Type B pancreatic cell (in vitro differentiated cells): ENCODE measurements around the gene GPC5. TPM values are rescaled to one million over a fixed set of nuclear protein-coding genes. Genes with fewer than 3 reads are reported as not detected.

Experiments used
- DNase-seq: peaks from one replicate; pipeline ENCODE4 v3.0.0; 2021; ENCODE audit warnings: mixed read lengths; ENCODE audit not compliant: unreplicated experiment; ENCODE audit errors: extremely low spot score
- H3K27ac Mint-ChIP-seq: 2 replicates; pipeline ENCODE4 v1.8.0; 2021; ENCODE audit warnings: mild to moderate bottlenecking, mixed read lengths
- H3K27me3 Mint-ChIP-seq: 2 replicates; pipeline ENCODE4 v1.8.0; 2021; ENCODE audit warnings: mixed read lengths
- H3K36me3 Mint-ChIP-seq: 2 replicates; pipeline ENCODE4 v1.8.0; 2021; ENCODE audit warnings: mixed read lengths
- H3K4me1 Mint-ChIP-seq: one replicate; pipeline ENCODE4 v1.8.0; 2021; ENCODE audit warnings: mixed read lengths; ENCODE audit not compliant: unreplicated experiment
- H3K4me3 Mint-ChIP-seq: 2 replicates; pipeline ENCODE4 v1.8.0; 2021; ENCODE audit warnings: mild to moderate bottlenecking, mixed read lengths
- H3K9me3 Mint-ChIP-seq: 2 replicates; pipeline ENCODE4 v1.8.0; 2021; ENCODE audit warnings: mixed read lengths
- total RNA-seq: library from RNA; stranded (reverse); gene quantifications from 2 replicates; pipeline ENCODE4 v1.2.1, GENCODE V29; 2021; ENCODE audit warnings: low replicate concordance
- TF ChIP-seq, protein P1 (sequence below): fragments of 200-600 bp; sonication (generic); conservative IDR thresholded peaks from 2 replicates; pipeline ENCODE4 v1.5.0; 2021; ENCODE audit warnings: antibody characterized with exemption, mild to moderate bottlenecking

Gene GPC5
- total RNA-seq, 1 donor from 2014 or later: 2.8 TPM

- H3K27me3 Mint-ChIP-seq: no peaks in the 10 kb centered on the region
- no peaks in the 10 kb centered on the region for H3K9me3 Mint-ChIP-seq
- DNase-seq: no peak
- peaks cover 68% of the 10 kb centered on the region for H3K36me3 Mint-ChIP-seq
- TF ChIP-seq, protein P1, sequence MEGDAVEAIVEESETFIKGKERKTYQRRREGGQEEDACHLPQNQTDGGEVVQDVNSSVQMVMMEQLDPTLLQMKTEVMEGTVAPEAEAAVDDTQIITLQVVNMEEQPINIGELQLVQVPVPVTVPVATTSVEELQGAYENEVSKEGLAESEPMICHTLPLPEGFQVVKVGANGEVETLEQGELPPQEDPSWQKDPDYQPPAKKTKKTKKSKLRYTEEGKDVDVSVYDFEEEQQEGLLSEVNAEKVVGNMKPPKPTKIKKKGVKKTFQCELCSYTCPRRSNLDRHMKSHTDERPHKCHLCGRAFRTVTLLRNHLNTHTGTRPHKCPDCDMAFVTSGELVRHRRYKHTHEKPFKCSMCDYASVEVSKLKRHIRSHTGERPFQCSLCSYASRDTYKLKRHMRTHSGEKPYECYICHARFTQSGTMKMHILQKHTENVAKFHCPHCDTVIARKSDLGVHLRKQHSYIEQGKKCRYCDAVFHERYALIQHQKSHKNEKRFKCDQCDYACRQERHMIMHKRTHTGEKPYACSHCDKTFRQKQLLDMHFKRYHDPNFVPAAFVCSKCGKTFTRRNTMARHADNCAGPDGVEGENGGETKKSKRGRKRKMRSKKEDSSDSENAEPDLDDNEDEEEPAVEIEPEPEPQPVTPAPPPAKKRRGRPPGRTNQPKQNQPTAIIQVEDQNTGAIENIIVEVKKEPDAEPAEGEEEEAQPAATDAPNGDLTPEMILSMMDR: no peak
- no peak overlapping the region for H3K27ac Mint-ChIP-seq
- peak overlapping the region; percentile 26 for H3K4me3 Mint-ChIP-seq
- peaks cover 61% of the 10 kb centered on the region for H3K4me1 Mint-ChIP-seq
Observed at GRCh38 chr13:91353494-91353893, 44.9 kb upstream of the GPC5 start.

DNA sequence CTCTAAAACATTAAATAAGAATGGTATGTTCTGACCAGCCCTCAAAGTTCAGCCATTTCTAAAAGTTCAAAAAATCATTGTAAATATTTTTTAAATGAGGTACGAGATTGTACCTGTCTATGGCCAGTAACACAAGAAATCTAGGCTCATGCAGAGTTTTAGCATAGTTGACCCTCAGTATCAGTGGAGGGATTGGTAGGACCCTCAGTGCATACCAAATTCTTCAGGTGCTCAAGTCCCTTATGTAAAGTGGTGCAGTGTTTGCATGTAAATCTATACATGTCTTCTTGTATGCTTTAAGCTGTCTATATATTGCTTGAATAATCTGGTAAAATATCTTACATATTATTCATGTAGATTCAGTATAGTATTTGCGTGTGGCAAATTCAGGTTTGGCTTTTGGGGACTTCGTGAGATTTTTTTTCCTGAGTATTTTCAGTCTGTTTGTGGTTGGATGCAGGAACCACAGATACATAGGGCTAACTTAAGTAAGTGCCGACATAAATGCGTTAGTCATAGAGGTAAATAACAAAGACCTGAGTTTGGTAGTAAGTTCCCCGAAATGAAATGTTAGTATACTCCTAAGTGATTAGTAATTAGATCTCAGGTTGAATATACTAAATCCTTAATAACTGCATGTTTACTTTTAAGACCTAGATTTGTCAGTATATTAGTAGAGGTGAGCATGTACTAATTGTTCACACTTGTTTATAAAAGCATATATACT is 43.2 kb upstream of the GPC5 start:
- Mint-ChIP-seq H3K4me3 (no peak overlapping the region), H3K36me3 (peaks cover 57% of the 10 kb centered on the region), H3K9me3 (no peaks in the 10 kb centered on the region), H3K27me3 (no peaks in the 10 kb centered on the region), H3K27ac (no peak overlapping the region), H3K4me1 (peaks cover 52% of the 10 kb centered on the region)
- no peak for DNase-seq
- TF ChIP-seq, protein P1: no peak

DNA sequence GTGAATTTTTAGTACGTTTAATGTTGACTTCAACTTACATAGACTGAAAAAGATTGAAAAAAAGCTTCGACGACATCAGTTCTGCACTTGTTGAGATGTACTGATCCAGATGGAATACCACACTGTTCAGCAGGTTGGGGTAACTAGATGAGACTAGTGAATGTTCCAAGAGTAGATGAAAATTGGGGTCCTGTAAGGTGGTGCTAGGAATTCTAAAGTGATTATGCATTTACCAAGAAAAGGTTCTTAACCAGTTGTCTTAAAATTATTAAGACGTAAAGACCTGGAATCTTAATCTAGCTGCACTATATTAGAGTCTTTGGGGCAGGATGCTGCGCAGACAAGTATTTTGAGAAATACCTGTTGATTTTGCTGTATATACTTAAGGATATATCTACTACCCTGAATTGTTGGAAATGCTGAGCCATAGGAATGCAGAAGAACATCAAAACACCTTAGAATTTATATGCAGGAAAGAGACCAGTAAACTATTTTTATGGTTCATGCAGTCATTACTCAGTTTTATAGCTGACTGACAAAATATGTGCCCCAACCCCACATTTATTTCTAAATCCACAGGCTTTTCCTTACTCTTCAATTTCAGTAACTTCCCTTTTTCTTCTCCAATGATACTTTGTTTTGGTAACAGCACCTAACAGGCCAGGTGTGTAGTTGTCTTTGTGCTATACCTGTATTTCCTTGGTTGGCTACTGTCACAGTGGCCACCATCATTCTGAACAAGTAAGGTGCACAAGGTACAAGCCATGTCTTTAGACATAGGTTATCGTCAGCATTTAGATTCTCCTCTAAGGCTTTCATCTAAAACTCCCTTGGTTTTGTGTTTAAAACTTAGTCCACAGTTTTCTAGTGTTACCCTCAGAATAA is 42.4 kb upstream of the GPC5 start:
- Mint-ChIP-seq H3K27ac (no peak overlapping the region), H3K4me3 (no peak overlapping the region), H3K4me1 (peaks cover 51% of the 10 kb centered on the region), H3K27me3 (no peaks in the 10 kb centered on the region), H3K36me3 (peaks cover 50% of the 10 kb centered on the region), H3K9me3 (no peaks in the 10 kb centered on the region)
- DNase-seq: no peak
- TF ChIP-seq, protein P1: no peak

DNA sequence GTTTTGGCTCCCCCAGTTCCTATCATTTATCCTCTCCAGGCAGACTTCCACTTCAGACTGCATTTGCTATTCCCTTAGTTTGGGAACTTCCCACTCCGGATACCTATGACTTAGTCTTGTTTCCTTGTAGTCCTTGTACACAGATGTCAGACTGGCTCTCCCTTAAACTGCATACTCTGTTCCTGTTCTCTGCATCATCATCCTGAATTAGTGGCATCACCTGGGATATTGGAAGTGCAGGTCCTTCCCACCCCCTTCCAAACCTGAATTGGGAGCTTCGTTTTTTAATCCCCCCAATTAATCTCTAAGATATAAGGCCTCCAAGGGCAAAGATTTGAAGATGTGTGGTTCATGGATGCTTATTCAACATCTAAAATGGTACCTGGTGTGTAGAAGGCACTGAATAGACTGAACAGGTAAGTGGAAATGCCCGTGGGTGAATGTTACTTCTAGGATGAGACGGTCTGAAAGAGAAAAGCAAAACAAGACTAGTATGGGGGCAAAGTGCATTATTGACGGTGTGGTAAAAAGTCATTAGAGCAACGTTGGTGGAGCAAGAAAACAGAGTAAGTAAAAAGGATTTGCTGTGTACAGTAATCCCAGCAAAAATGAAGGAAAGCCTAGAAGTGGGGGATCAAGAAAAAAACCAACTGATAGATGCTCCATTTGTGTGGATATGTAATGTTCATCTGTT is 41.4 kb upstream of the GPC5 start:
- Mint-ChIP-seq H3K9me3 (no peaks in the 10 kb centered on the region), H3K27me3 (no peaks in the 10 kb centered on the region), H3K36me3 (peaks cover 42% of the 10 kb centered on the region), H3K4me1 (peaks cover 41% of the 10 kb centered on the region), H3K4me3 (no peak overlapping the region), H3K27ac (peak overlapping the region; percentile 5)
- DNase-seq: no peak
- TF ChIP-seq, protein P1: no peak

DNA sequence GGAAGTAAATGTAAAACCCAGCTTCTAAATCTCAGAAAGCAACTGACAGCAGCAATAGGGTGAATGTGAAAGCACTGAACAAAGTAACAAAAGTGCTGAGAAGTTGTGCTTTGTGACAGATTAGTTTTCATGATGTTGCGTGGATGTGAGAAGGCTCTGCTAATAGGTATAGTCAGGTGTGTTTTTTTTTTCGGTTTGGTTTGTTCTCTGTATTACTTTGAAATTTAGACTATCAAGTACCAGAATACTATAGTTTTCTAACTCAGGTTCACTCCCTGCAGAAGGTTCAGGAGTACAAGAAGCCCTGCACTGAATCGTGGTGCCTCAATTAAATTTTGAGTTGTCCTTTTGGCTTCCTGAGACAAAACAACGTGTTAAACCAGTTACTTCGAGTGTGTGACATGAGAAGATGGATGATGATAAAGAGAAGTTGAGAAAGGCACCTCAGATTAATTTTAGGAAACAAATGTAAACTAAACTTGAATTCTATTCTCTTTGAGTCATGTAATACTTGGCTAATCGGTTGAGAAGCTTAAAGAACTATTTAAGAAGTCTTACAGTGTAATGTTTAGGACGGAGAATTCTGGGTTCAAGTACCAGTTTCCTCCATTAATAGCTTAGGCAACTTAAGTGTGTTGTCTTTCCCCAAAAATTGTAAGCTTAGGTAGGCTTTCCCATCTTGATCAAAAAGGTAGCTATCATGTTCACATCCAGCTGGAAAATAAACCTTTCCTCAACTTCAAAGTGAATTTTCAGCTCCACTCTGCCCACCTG is 40.6 kb upstream of the GPC5 start:
- Mint-ChIP-seq H3K27me3 (no peaks in the 10 kb centered on the region), H3K4me3 (no peak overlapping the region), H3K4me1 (peaks cover 39% of the 10 kb centered on the region), H3K9me3 (no peaks in the 10 kb centered on the region), H3K27ac (peak overlapping the region; percentile 16), H3K36me3 (peaks cover 39% of the 10 kb centered on the region)
- DNase-seq: no peak
- TF ChIP-seq, protein P1: no peak
